Body of pancreas (tissue), 4 donors: Measurements from ENCODE around the gene MESD. TPM values are rescaled to one million over a fixed set of nuclear protein-coding genes. Genes with fewer than 3 reads are reported as not detected.

Experiments
- ATAC-seq: fragments of 150-250 bp; one replicate; pipeline ENCODE4 v1.9.1; 2016
- DNase-seq, 4 donors: peaks; one replicate each; pipeline ENCODE4 v3.0.0-alpha.2; 2019
- H3K27ac ChIP-seq, 4 donors: fragments of 200-600 bp; sonication (generic); 1 replicate in 3 of 4; 2 replicates in 1 of 4; pipeline versions ENCODE4 v1.5.1 to v1.6.1; 2016 to 2019; ENCODE audit warnings: mild to moderate bottlenecking in 1 of 4, mixed read lengths in 1 of 4, moderate library complexity in 1 of 4
- H3K27me3 ChIP-seq, 2 donors: fragments of 200-600 bp; sonication (generic); one replicate each; pipeline ENCODE4 v1.6.0; 2016; ENCODE audit warnings: mild to moderate bottlenecking in 1 of 2
- H3K36me3 ChIP-seq, 2 donors: fragments of 200-600 bp; sonication (generic); replicated peaks in 1 of 2; 2 replicates each; pipeline ENCODE4 v1.5.1; 2016; ENCODE audit warnings: low read depth in 2 of 2; ENCODE audit not compliant: insufficient read depth in 1 of 2
- H3K4me1 ChIP-seq: fragments of 200-600 bp; sonication (generic); one replicate; pipeline ENCODE4 v1.6.0; 2016
- H3K4me3 ChIP-seq, 2 donors: fragments of 200-600 bp; sonication (generic); 1 replicate in 1 of 2; 2 replicates in 1 of 2; pipeline ENCODE4 v1.5.1; 2016 to 2019
- H3K9me3 ChIP-seq, 3 donors: fragments of 200-600 bp; sonication (generic); 1 replicate in 2 of 3; 2 replicates in 1 of 3; pipeline ENCODE4 v1.5.1; 2016
- POLR2A ChIP-seq, 3 donors: fragments of 450-650 bp; IDR thresholded peaks; one replicate each; pipeline ENCODE4 v1.6.1; 2016; ENCODE audit warnings: antibody characterized with exemption in 3 of 3, mild to moderate bottlenecking in 2 of 3
- WGBS, 2 donors: methylation state at CpG; one replicate each; pipeline ENCODE4 v1.1.5; 2017; 5-methylcytosine and 5-hydroxymethylcytosine counted together
- intact Hi-C: fragments of 100-400 bp; cut with DNase I; formaldehyde crosslinking; loops from one replicate; pipeline ENCODE4 v1.15.1; 2023
- total RNA-seq, 2 donors: library from RNA; depleted of rRNA; stranded (reverse); fragments of >200 nt; gene quantifications; one replicate each; pipeline ENCODE4 v1.1.0, GENCODE V29; 2016
- TF ChIP-seq, protein P1 (sequence below), 7 experiments: fragments of 450-650 bp in 4 of 7; fragments of 200-600 bp in 3 of 7; sonication (generic) in 3 of 7; IDR thresholded peaks; one replicate each; pipeline ENCODE4 v1.5.1; 2016 to 2019; ENCODE audit warnings: antibody characterized with exemption in 7 of 7

The MESD gene
- total RNA-seq, 2 donors from 2014 or later = 22.3 to 34.6 TPM

GRCh38 chr15:80998251-80998650 is 8.6 kb upstream of the MESD start:
- ATAC-seq = no peak
- DNase-seq = no peak
- Histone ChIP-seq H3K27me3 (no peaks in the 10 kb centered on the region), H3K4me3 (no peak overlapping the region), H3K9me3 (no peaks in the 10 kb centered on the region), H3K27ac (peak overlapping the region in 3 of 4 donors; percentile 18 to 97 (median 22)), H3K36me3 (no peaks in the 10 kb centered on the region), H3K4me1 (peaks cover 19% of the 10 kb centered on the region)
- TF ChIP-seq, protein P1, sequence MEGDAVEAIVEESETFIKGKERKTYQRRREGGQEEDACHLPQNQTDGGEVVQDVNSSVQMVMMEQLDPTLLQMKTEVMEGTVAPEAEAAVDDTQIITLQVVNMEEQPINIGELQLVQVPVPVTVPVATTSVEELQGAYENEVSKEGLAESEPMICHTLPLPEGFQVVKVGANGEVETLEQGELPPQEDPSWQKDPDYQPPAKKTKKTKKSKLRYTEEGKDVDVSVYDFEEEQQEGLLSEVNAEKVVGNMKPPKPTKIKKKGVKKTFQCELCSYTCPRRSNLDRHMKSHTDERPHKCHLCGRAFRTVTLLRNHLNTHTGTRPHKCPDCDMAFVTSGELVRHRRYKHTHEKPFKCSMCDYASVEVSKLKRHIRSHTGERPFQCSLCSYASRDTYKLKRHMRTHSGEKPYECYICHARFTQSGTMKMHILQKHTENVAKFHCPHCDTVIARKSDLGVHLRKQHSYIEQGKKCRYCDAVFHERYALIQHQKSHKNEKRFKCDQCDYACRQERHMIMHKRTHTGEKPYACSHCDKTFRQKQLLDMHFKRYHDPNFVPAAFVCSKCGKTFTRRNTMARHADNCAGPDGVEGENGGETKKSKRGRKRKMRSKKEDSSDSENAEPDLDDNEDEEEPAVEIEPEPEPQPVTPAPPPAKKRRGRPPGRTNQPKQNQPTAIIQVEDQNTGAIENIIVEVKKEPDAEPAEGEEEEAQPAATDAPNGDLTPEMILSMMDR (IDR thresholded peaks at IDR 0.05) = no peak
- TF ChIP-seq POLR2A (IDR thresholded peaks at IDR 0.05) = no peak
- WGBS, 2 donors = 71 to 91% methylated on average over 1 of the region's 1 CpG
- intact Hi-C loops = no loop called here

- Histone ChIP-seq H3K36me3 (no peaks in the 10 kb centered on the region), H3K27me3 (no peaks in the 10 kb centered on the region), H3K4me1 (peaks cover 14% of the 10 kb centered on the region), H3K9me3 (no peaks in the 10 kb centered on the region), H3K27ac (no peak overlapping the region), H3K4me3 (no peak overlapping the region)
- no peak for ATAC-seq
- DNase-seq = no peak
- WGBS, 2 donors = 86 to 100% methylated on average over 1 of the region's 1 CpG
- intact Hi-C loops = no loop called here
- TF ChIP-seq, protein P1 (IDR thresholded peaks at IDR 0.05) = no peak
- no peak for TF ChIP-seq POLR2A (IDR thresholded peaks at IDR 0.05)
Observed at GRCh38 chr15:80997692-80998091, 8.1 kb upstream of the MESD start.

- H3K9me3 ChIP-seq = no peaks in the 10 kb centered on the region
- 100% methylated on average over 1 of the region's 1 CpG for WGBS, 2 donors
- H3K27me3 ChIP-seq = no peaks in the 10 kb centered on the region
- TF ChIP-seq, protein P1 (IDR thresholded peaks at IDR 0.05) = peak in 6 of 7 experiments; percentile 20 to 49 (median 36)
- no peak for TF ChIP-seq POLR2A (IDR thresholded peaks at IDR 0.05)
- H3K4me3 ChIP-seq = no peak overlapping the region
- ATAC-seq = no peak
- intact Hi-C loops = no loop called here
- no peaks in the 10 kb centered on the region for H3K36me3 ChIP-seq
- peaks cover 14% of the 10 kb centered on the region for H3K4me1 ChIP-seq
- H3K27ac ChIP-seq = no peak overlapping the region
- no peak for DNase-seq
Observed at GRCh38 chr15:80996247-80996646, 6.6 kb upstream of the MESD start.

DNA sequence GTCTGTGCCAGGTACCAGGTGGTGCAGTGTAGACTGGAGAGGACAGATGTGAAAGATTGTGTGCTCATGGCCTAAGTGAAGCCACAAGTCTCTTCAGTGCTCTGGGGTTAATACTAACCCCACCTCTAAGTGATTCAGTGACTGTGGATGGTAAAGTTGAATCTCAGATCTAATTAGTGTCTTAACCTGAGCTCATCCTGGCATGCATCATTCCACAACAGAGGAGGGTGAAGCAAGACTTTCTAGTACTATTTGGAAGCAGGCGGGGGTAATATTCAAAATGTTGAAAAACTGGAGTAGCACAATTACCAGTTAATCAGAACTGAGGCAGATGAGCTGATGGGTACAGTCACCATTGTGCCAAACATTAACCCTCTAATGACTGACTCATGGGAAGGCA is 2.8 kb upstream of the MESD start:
- H3K36me3 ChIP-seq = no peaks in the 10 kb centered on the region
- no peak overlapping the region for H3K27ac ChIP-seq
- intact Hi-C loops = no loop called here
- ATAC-seq (no peak), DNase-seq (no peak)
- H3K9me3 ChIP-seq = no peaks in the 10 kb centered on the region
- WGBS, 2 donors = 93 to 94% methylated on average over 1 of the region's 1 CpG
- TF ChIP-seq POLR2A (IDR thresholded peaks at IDR 0.05) = no peak
- TF ChIP-seq, protein P1 (IDR thresholded peaks at IDR 0.05) = no peak
- no peaks in the 10 kb centered on the region for H3K27me3 ChIP-seq
- H3K4me3 ChIP-seq = no peak overlapping the region
- H3K4me1 ChIP-seq = peaks cover 33% of the 10 kb centered on the region

DNA sequence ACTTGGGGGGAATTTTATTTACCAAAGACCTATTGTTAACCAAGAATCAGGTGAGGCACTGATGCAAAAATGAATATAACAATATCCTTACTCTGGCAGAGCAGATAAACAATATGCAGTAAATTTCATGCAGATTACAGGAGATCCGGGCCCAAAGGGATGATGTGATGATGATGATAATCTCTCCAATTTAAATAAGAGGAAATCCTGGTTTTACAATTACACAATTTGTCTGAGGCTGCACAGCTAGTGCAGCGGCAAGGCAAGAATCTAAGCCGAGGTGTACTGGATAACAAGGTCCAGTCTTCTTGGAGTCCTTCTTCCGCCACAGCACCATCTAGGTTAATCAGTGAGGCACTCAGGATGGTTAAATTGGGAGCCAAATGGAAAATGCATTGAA is 2.4 kb upstream of the MESD start:
- intact Hi-C loops = no loop called here
- Histone ChIP-seq H3K27me3 (no peaks in the 10 kb centered on the region), H3K36me3 (no peaks in the 10 kb centered on the region), H3K4me3 (no peak overlapping the region), H3K9me3 (no peaks in the 10 kb centered on the region), H3K27ac (peak overlapping the region in 1 of 4 donors; percentile 20), H3K4me1 (peaks cover 37% of the 10 kb centered on the region)
- TF ChIP-seq, protein P1 (IDR thresholded peaks at IDR 0.05) = no peak
- no peak for TF ChIP-seq POLR2A (IDR thresholded peaks at IDR 0.05)
- ATAC-seq (no peak), DNase-seq (no peak)
- 66 to 83% methylated on average over 4 of the region's 4 CpGs for WGBS, 2 donors
